Measurements from ENCODE around the gene ARHGEF12.

- TF ChIP-seq POLR2AphosphoS5 (IDR thresholded peaks at IDR 0.05): no peak
- TF ChIP-seq POLR2A (IDR thresholded peaks at IDR 0.05): no peak
These were observed 4.8 kb upstream of the ARHGEF12 start for GRCh38 chr11:120331301-120331996.

Measured in sigmoid colon (tissue), 4 donors.